HepG2 (cell line): ENCODE results near the gene KCNT1. TPM values are rescaled to one million over a fixed set of nuclear protein-coding genes. Genes with fewer than 3 reads are reported as not detected.
"Not testable (repeated sequence)": the region's sequence is repeated elsewhere in the genome, so short reads cannot be mapped to it uniquely, and the experiment has no call there.

Experiments used
- ATAC-seq: fragments of 200-7000 bp; cut with Tn5 transposase; 3 replicates; pipeline ENCODE4 v1.9.1; 2020; ENCODE audit warnings: mild to moderate bottlenecking, moderate library complexity
- BruUV-seq: library from RNA; stranded (reverse); fragments of 400-500 nt; replicated peaks from 2 replicates; lab custom pipeline; 2021; lab: Mats Ljungman, UMichigan
- CTCF ChIA-PET: fragments of 300-600 bp; formaldehyde crosslinking; extraction: SDS; loops from one replicate; lab custom pipeline; 2021; ENCODE audit warnings: low total read pairs, inconsistent platforms, low intra/inter-chr PET ratio; lab: Yijun Ruan, JAX
- POLR2A ChIA-PET: fragments of 350-600 bp; sonication (Branson Sonifier 250); formaldehyde crosslinking; loops from one replicate; lab custom pipeline; 2020; ENCODE audit warnings: antibody characterized with exemption, inconsistent platforms; lab: Yijun Ruan, JAX
- DNase-seq: peaks from one replicate; pipeline ENCODE4 v3.0.0-alpha.2; 2015; ENCODE audit warnings: low spot score
- FAIRE-seq: peaks from 3 replicates; lab custom pipeline; 2011; peaks lifted over from hg19 to GRCh38; lab: Jason Lieb, UNC
- H2AFZ ChIP-seq: one replicate; pipeline ENCODE4 v1.6.1; 2011; ENCODE audit warnings: low read length, inconsistent platforms
- H3K27ac ChIP-seq: fragments of 300-600 bp; 3 replicates; pipeline ENCODE4 v1.8.0; 2011; ENCODE audit warnings: mixed run types, mild to moderate bottlenecking, mixed read lengths, low read length, inconsistent platforms; ENCODE audit not compliant: insufficient read depth; ENCODE audit errors: extremely low read length
- H3K27me3 ChIP-seq, 2 experiments: fragments of 200-600 bp in 1 of 2; 2 replicates in 1 of 2; 3 replicates in 1 of 2; pipeline versions ENCODE4 v1.6.0 to v1.8.0; 2011; ENCODE audit warnings: low read length in 2 of 2, mild to moderate bottlenecking in 2 of 2, moderate library complexity in 2 of 2, inconsistent platforms in 1 of 2; ENCODE audit not compliant: insufficient read depth in 2 of 2, control insufficient read depth in 1 of 2
- H3K36me3 ChIP-seq, 2 experiments: fragments of 200-600 bp in 1 of 2; replicated peaks in 1 of 2; 2 replicates in 1 of 2; 3 replicates in 1 of 2; pipeline versions ENCODE4 v1.5.1 to v1.8.0; 2011; ENCODE audit warnings: low read length in 2 of 2, inconsistent platforms in 1 of 2; ENCODE audit not compliant: insufficient read depth in 2 of 2, control insufficient read depth in 1 of 2
- H3K4me1 ChIP-seq: 2 replicates; pipeline ENCODE4 v1.5.1; 2012; ENCODE audit warnings: low read length, inconsistent platforms; ENCODE audit not compliant: insufficient read depth
- H3K4me2 ChIP-seq: 2 replicates; pipeline ENCODE4 v1.6.0; 2011; ENCODE audit warnings: low read depth, low read length, inconsistent platforms
- H3K4me3 ChIP-seq, 3 experiments: fragments of 200-600 bp in 1 of 3; sonication (generic), shearing (Covaris generic) in 1 of 3; replicated peaks in 1 of 3; 2 replicates each; pipeline ENCODE4 v1.5.1; 2011 to 2016; ENCODE audit warnings: low read length in 3 of 3, inconsistent platforms in 2 of 3, low read depth in 2 of 3, mild to moderate bottlenecking in 2 of 3, control low read depth in 1 of 3, mixed read lengths in 1 of 3; ENCODE audit not compliant: insufficient read depth in 1 of 3
- H3K79me2 ChIP-seq: one replicate; pipeline ENCODE4 v1.6.1; 2011; ENCODE audit warnings: low read length, inconsistent platforms; ENCODE audit not compliant: insufficient read depth
- H3K9ac ChIP-seq: 2 replicates; pipeline ENCODE4 v1.6.0; 2011; ENCODE audit warnings: mild to moderate bottlenecking, low read depth, low read length, inconsistent platforms; ENCODE audit not compliant: insufficient read depth
- H3K9me3 ChIP-seq: 2 replicates; pipeline ENCODE4 v1.5.1; 2012; ENCODE audit warnings: mild to moderate bottlenecking, low read length
- H4K20me1 ChIP-seq: 2 replicates; pipeline ENCODE4 v1.6.0; 2011; ENCODE audit warnings: inconsistent platforms, mild to moderate bottlenecking, low read length, moderate library complexity; ENCODE audit not compliant: insufficient read depth
- CREBL2 ChIP-seq: sonication (generic); formaldehyde crosslinking; IDR thresholded peaks from 2 replicates; pipeline ENCODE4 v1.8.1; 2023; ENCODE audit warnings: missing genetic modification reagents, mild to moderate bottlenecking, borderline replicate concordance
- FOXJ3 ChIP-seq: sonication (generic); formaldehyde crosslinking; IDR thresholded peaks from 2 replicates; pipeline ENCODE4 v1.4.0; 2020; ENCODE audit warnings: missing genetic modification reagents, mild to moderate bottlenecking, borderline replicate concordance
- FOXK2 ChIP-seq: fragments of 450-650 bp; IDR thresholded peaks from 2 replicates; pipeline ENCODE4 v1.6.1; 2016
- MYC ChIP-seq: sonication (generic); formaldehyde crosslinking; IDR thresholded peaks from 2 replicates; pipeline ENCODE4 v1.9.0; 2021; ENCODE audit warnings: missing genetic modification reagents, borderline replicate concordance
- NFRKB ChIP-seq: fragments of 450-650 bp; IDR thresholded peaks from 2 replicates; pipeline ENCODE4 v1.6.1; 2017
- NPAS2 ChIP-seq: sonication (generic); formaldehyde crosslinking; IDR thresholded peaks from 2 replicates; pipeline ENCODE4 v1.8.0; 2022; ENCODE audit warnings: mild to moderate bottlenecking, missing genetic modification reagents, borderline replicate concordance
- SIN3A ChIP-seq: IDR thresholded peaks from 2 replicates; pipeline ENCODE4 v1.6.1; 2011; ENCODE audit warnings: low read depth, mild to moderate bottlenecking, control low read depth, low read length, borderline replicate concordance
- SP140L ChIP-seq: sonication (generic); formaldehyde crosslinking; IDR thresholded peaks from 2 replicates; pipeline ENCODE4 v1.4.0; 2020; ENCODE audit warnings: missing genetic modification reagents, borderline replicate concordance
- TEAD2 ChIP-seq: sonication (generic); formaldehyde crosslinking; IDR thresholded peaks from 2 replicates; pipeline ENCODE4 v1.9.0; 2021; ENCODE audit warnings: missing genetic modification reagents
- ZMYM2 ChIP-seq: sonication (generic); formaldehyde crosslinking; IDR thresholded peaks from 2 replicates; pipeline ENCODE4 v1.8.0; 2022; ENCODE audit warnings: mild to moderate bottlenecking, missing genetic modification reagents
- ZNF441 ChIP-seq: sonication (generic); formaldehyde crosslinking; IDR thresholded peaks from 2 replicates; pipeline ENCODE4 v1.7.0; 2021; ENCODE audit warnings: missing genetic modification reagents, borderline replicate concordance
- ZNF563 ChIP-seq: sonication (generic); formaldehyde crosslinking; IDR thresholded peaks from 2 replicates; pipeline ENCODE4 v1.8.0; 2022; ENCODE audit warnings: mild to moderate bottlenecking, moderate library complexity, missing genetic modification reagents
- ZNF619 ChIP-seq: sonication (generic); formaldehyde crosslinking; IDR thresholded peaks from 2 replicates; pipeline ENCODE4 v1.4.0; 2020; ENCODE audit warnings: mild to moderate bottlenecking, missing genetic modification reagents
- ZNF660 ChIP-seq: sonication (generic); formaldehyde crosslinking; IDR thresholded peaks from 2 replicates; pipeline ENCODE4 v1.5.1; 2020; ENCODE audit warnings: mild to moderate bottlenecking, low read depth, missing genetic modification reagents, borderline replicate concordance
- ZNF781 ChIP-seq: sonication (generic); formaldehyde crosslinking; IDR thresholded peaks from 2 replicates; pipeline ENCODE4 v1.5.1; 2020; ENCODE audit warnings: borderline replicate concordance, mild to moderate bottlenecking, missing genetic modification reagents; ENCODE audit errors: not compliant biosample characterization
- WGBS: methylation state at CpG from one replicate; pipeline ENCODE4 v1.1.6; 2017; ENCODE audit warnings: low lambda C conversion rate; 5-methylcytosine and 5-hydroxymethylcytosine counted together
- in situ Hi-C: cut with HindIII; loops from 2 replicates; pipeline ENCODE4 v1.10.0; 2017; ENCODE audit warnings: low pct_unique_long_range_greater_than_20kb; ENCODE audit not compliant: extremely low pct_ligation_motif_present
- intact Hi-C: fragments of 100-400 bp; cut with micrococcal nuclease; formaldehyde crosslinking; loops from one replicate; pipeline ENCODE4 v1.10.0; 2022; ENCODE audit not compliant: unreplicated experiment
- polyA plus RNA-seq, 8 experiments: library from polyadenylated mRNA; depleted of rRNA in 3 of 8; stranded (reverse) in 7 of 8; unstranded in 1 of 8; fragments of >200 nt; fragmentation: Illumina TruSeq in 4 of 8; extraction: Trizol in 4 of 8; gene quantifications; 2 replicates each; pipeline versions ENCODE4 v1.2.1 to v1.2.3, GENCODE V29; 2011 to 2016; ENCODE audit warnings: low read depth in 4 of 8, missing spikeins in 1 of 8, mixed read lengths in 1 of 8; ENCODE audit not compliant: insufficient read depth in 1 of 8
- total RNA-seq, 5 experiments: library from RNA; depleted of rRNA; stranded (reverse); fragments of >200 nt; fragmentation: Illumina TruSeq; extraction: Trizol; gene quantifications; 2 replicates each; pipeline ENCODE4 v1.2.3, GENCODE V29; 2016; ENCODE audit warnings: low read depth in 1 of 5
- TF ChIP-seq, protein P1 (sequence below): sonication (generic); formaldehyde crosslinking; IDR thresholded peaks from 2 replicates; pipeline ENCODE4 v1.4.0; 2020; ENCODE audit warnings: mild to moderate bottlenecking, missing genetic modification reagents
- TF ChIP-seq, protein P2 (sequence below): sonication (generic); formaldehyde crosslinking; IDR thresholded peaks from 2 replicates; pipeline ENCODE4 v1.5.0; 2020; ENCODE audit warnings: missing genetic modification reagents

KCNT1 gene
- total and polyA plus RNA-seq, 2 of the 13 experiments (the other 11 are each of a cell fraction or from before 2014, with no cell fraction given): not detected

- BruUV-seq: no TSS peak
- no peak for FAIRE-seq
- in situ Hi-C loops: no loop called here
These were observed 34.5 kb upstream of the KCNT1 start for GRCh38 chr9:135667463-135668001.

GRCh38 chr9:135669018-135669417 lies 33.0 kb upstream of the KCNT1 start:
- H3K9me3 ChIP-seq, CTCF ChIA-PET, FAIRE-seq, DNase-seq, H3K79me2 ChIP-seq, POLR2A ChIA-PET, H3K4me3 ChIP-seq, intact Hi-C loops, H3K36me3 ChIP-seq, in situ Hi-C loops, H3K4me1 ChIP-seq, H3K27ac ChIP-seq, H3K9ac ChIP-seq, H4K20me1 ChIP-seq, H2AFZ ChIP-seq, H3K4me2 ChIP-seq, ATAC-seq, BruUV-seq: not testable (repeated sequence)
- 0% methylated on average over 3 of the region's 5 CpGs for WGBS
- peaks cover 8 to 46% of the 10 kb centered on the region in 2 experiments; a peak in 4 of 5 replicates for H3K27me3 ChIP-seq

More at GRCh38 chr9:135667463-135668001, 34.5 kb upstream of the KCNT1 start:
- Histone ChIP-seq H3K4me1 (no peaks in the 10 kb centered on the region), H3K36me3 (no peaks in the 10 kb centered on the region)
- no peak for DNase-seq
- 0% methylated on average over 1 of the region's 9 CpGs for WGBS
- TF ChIP-seq CREBL2 (CRISPR knock-in tag): no peak
- TF ChIP-seq ZNF781 (CRISPR knock-in tag): no peak
- no peak for TF ChIP-seq NPAS2
- no peak for TF ChIP-seq NFRKB
- no peak for TF ChIP-seq ZNF563 (CRISPR knock-in tag)
- no peak for TF ChIP-seq SP140L
- TF ChIP-seq, protein P1, sequence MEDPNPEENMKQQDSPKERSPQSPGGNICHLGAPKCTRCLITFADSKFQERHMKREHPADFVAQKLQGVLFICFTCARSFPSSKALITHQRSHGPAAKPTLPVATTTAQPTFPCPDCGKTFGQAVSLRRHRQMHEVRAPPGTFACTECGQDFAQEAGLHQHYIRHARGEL: no peak
- TF ChIP-seq SIN3A: no peak
- no peak for TF ChIP-seq ZMYM2 (CRISPR knock-in tag)
- no peak for TF ChIP-seq FOXK2
- no peak for TF ChIP-seq MYC (CRISPR knock-in tag)
- no peak for TF ChIP-seq ZNF619 (CRISPR knock-in tag)
- TF ChIP-seq, protein P2, sequence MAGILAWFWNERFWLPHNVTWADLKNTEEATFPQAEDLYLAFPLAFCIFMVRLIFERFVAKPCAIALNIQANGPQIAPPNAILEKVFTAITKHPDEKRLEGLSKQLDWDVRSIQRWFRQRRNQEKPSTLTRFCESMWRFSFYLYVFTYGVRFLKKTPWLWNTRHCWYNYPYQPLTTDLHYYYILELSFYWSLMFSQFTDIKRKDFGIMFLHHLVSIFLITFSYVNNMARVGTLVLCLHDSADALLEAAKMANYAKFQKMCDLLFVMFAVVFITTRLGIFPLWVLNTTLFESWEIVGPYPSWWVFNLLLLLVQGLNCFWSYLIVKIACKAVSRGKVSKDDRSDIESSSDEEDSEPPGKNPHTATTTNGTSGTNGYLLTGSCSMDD (CRISPR knock-in tag): no peak
- TF ChIP-seq TEAD2 (CRISPR knock-in tag): no peak
- no peak for TF ChIP-seq ZNF660
- TF ChIP-seq ZNF441: no peak
- TF ChIP-seq FOXJ3 (CRISPR knock-in tag): no peak
- TF ChIP-seq, all 625 proteins: peak for 0
- intact Hi-C loops: no loop called here
- no peaks in the 10 kb centered on the region for H3K9me3 ChIP-seq
- H3K4me2 ChIP-seq: no peak overlapping the region
- peaks cover 10 to 50% of the 10 kb centered on the region in 2 experiments; a peak in 4 of 5 replicates for H3K27me3 ChIP-seq
- ATAC-seq: no peak
- no peaks in the 10 kb centered on the region for H3K79me2 ChIP-seq
- H3K27ac ChIP-seq: no peak overlapping the region
- H4K20me1 ChIP-seq: 0 out of 2 replicates have a peak, but pooled peaks cover 2% of the 10 kb centered on the region
- ChIA-PET CTCF (no interaction called here), POLR2A (no interaction called here)
- no peak overlapping the region for H3K9ac ChIP-seq
- no peak overlapping the region for H3K4me3 ChIP-seq
- H2AFZ ChIP-seq: no peak overlapping the region
